Activated effector memory CD4-positive, alpha-beta T cell treated with anti-CD3 and anti-CD28 coated beads, Interleukin-2, amount 50 U/mL, for 16 hours (primary cell): ENCODE measurements around the gene EEF1G.

Experiments
- DNase-seq: peaks from one replicate; pipeline ENCODE4 v3.0.0-alpha.2; 2020

EEF1G gene

GRCh38 chr11:62538470-62539237 is 35.0 kb downstream of the EEF1G start:
- DNase-seq = no peak

DNA sequence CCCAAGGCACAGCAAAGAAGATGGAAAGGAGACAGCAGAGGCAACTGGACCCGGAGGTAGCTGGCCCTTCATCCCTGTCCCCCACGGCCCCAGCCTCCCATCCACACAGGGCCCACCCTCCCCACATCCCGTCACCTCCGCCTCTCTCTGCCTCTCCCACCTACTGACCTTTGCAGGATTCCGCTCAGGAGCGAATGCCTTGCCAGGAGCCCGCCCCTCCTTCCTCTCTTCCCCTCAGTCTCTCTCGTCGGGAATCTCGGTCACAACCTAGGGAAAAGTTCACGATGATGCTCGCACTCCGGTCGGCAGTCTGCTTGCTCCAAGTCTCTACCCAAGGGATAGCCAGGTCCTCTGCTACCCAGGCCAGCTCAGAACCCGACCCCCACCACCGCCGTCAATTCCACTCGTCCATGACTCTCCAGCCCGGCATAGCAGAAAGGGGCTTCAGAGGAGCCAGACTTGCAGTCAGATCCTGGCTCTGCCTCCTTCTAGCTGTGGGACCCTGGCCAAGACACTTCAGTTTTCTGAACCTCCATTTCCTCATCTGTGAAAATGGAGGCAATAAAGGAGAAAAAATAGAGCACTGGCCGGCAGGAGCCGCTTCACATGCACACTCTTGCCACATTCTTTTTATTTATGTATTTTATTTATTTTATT is 37.3 kb downstream of the EEF1G start:
- no peak for DNase-seq

DNA sequence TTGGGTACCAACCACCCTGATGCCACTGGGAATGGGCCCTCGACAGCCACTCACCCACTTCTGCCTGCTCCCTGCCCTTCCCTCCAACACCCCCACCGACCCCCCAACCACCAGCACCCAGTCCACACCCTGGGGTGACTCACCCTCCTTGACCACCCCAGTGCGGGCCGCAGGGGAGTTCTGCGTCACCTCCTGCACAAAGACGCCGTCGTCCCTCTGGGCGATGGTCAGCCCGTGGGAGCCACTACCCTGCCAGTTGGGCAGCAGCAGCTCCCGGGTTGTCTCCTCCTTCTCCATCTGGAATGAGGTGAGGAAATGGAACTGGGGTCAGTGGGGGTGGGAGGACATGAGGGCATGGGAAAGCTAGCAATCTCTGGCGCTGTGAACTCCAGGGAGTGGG is 37.9 kb downstream of the EEF1G start:
- no peak for DNase-seq

GRCh38 chr11:62534779-62535545 is 38.7 kb downstream of the EEF1G start:
- DNase-seq = no peak

DNA sequence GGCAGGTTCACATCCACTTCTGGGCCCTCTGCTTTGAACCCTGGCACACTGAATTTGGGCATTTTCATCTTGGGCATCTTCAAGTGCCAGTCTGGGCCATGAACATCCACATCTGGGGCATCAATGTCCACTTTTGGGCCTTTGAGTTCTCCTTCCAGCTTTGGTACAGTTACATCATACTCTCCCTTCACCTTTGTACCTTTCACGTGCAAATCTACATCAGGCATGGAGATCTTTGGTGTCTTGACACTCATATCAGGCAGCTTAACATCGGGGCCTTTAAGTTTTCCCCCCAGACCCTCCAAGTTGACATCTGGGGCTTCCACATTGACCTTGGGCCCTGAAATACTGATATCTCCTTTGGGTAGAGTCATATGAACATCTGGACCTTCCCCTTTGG is 41.6 kb downstream of the EEF1G start:
- no peak for DNase-seq

- DNase-seq = no peak
Observed at GRCh38 chr11:62516736-62517371, 56.8 kb downstream of the EEF1G start.

DNA sequence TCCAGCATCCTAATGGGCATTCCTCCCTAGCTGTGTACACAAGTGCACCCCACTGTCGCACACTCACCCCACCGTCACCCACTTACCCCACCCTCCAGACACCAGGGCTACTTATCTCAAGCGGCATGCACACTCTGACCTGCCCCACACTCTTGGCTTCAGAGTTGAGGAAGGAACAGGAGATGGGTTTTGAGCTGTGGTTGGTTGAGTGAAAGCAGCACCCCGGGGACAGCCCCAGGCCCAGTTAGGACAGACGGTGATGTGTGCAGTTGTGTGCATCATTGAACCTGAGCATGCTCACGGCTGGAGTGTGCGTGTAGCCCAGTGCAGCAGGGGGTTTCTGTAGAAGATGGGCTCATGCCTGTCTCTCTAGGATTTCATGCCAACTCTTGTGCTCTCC is 59.5 kb downstream of the EEF1G start:
- DNase-seq = no peak

- DNase-seq = no peak
Observed at GRCh38 chr11:62513626-62514025, 60.1 kb downstream of the EEF1G start.

DNA sequence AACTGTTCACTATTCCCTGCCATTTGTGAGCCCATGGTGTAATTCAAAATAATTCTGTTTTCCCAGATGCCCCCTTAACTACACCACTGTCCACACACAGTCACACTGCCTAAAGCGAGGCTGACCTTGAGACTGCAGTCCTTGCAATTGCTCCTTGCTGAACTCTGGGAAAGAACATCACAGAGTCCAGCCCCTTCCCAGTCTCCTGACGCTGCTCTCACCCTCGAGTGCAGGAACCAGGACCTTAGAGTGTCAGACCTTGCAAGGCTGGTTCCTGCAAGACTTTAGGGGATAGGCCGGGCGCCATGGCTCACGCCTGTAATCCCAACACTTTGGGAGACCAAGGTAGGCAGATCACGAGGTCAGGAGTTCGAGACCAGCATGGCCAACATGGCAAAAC is 60.7 kb downstream of the EEF1G start:
- no peak for DNase-seq
